NCI-H146 treated with DMSO at 0.1 percent for 48 hours (cell line): Measurements from ENCODE around the gene TRPV5.

Experiments
- DNase-seq: peaks from one replicate; lab custom pipeline; 2025; ENCODE audit not compliant: unreplicated experiment; lab: John Stamatoyannopoulos, UW

TRPV5 gene

GRCh38 chr7:142887282-142888015 is 46.1 kb downstream of the TRPV5 start:
- no peak for DNase-seq

GRCh38 chr7:142886866-142887265 is 46.7 kb downstream of the TRPV5 start:
- DNase-seq = no peak

GRCh38 chr7:142885311-142886230 is 48.0 kb downstream of the TRPV5 start, which contains the start of gene TRPV6:
TSS of gene TRPV6 (minus strand) at chr7:142885745.
- no peak for DNase-seq

GRCh38 chr7:142884286-142884640 is 49.3 kb downstream of the TRPV5 start:
- no peak for DNase-seq

GRCh38 chr7:142883571-142884285 is 49.8 kb downstream of the TRPV5 start:
- DNase-seq = no peak

- DNase-seq = no peak
Measured at GRCh38 chr7:142883145-142883544, 50.4 kb downstream of the TRPV5 start.

- DNase-seq = peak; percentile 3
Measured at GRCh38 chr7:142882338-142882678, 51.2 kb downstream of the TRPV5 start.

GRCh38 chr7:142881586-142882337 is 51.8 kb downstream of the TRPV5 start:
- DNase-seq = no peak

- no peak for DNase-seq
Measured at GRCh38 chr7:142880876-142881505, 52.6 kb downstream of the TRPV5 start.

- no peak for DNase-seq
Measured at GRCh38 chr7:142879060-142879459, 54.5 kb downstream of the TRPV5 start.

GRCh38 chr7:142878315-142878714 is 55.2 kb downstream of the TRPV5 start:
- DNase-seq = no peak

- DNase-seq = no peak
Measured at GRCh38 chr7:142876991-142877910, 56.3 kb downstream of the TRPV5 start.

- no peak for DNase-seq
Measured at GRCh38 chr7:142876236-142876960, 57.1 kb downstream of the TRPV5 start.

GRCh38 chr7:142875456-142875855 is 58.1 kb downstream of the TRPV5 start:
- no peak for DNase-seq

GRCh38 chr7:142874837-142875236 is 58.7 kb downstream of the TRPV5 start:
- no peak for DNase-seq

GRCh38 chr7:142874409-142874808 is 59.1 kb downstream of the TRPV5 start:
- DNase-seq = no peak

GRCh38 chr7:142873871-142874270 is 59.7 kb downstream of the TRPV5 start:
- DNase-seq = no peak

GRCh38 chr7:142873281-142873784 is 60.2 kb downstream of the TRPV5 start:
- DNase-seq = no peak
